GM04504 (cell line): ENCODE results near the gene PNMA3.
"Not testable (repeated sequence)": the region's sequence is repeated elsewhere in the genome, so short reads cannot be mapped to it uniquely, and the experiment has no call there.

Experiments
- DNase-seq: peaks from one replicate; pipeline ENCODE4 v3.0.0-alpha.2; 2012; ENCODE audit warnings: low read depth

PNMA3 gene

GRCh38 chrX:153074262-153074899, 18.1 kb downstream of the PNMA3 start:
- no peak for DNase-seq

GRCh38 chrX:153074935-153075334, 18.7 kb downstream of the PNMA3 start:
- DNase-seq, result no peak

GRCh38 chrX:153075366-153075765, 19.1 kb downstream of the PNMA3 start:
- DNase-seq, result no peak

- not testable (repeated sequence) for DNase-seq
Observed at GRCh38 chrX:153077437-153078135, 21.3 kb downstream of the PNMA3 start.

- not testable (repeated sequence) for DNase-seq
Observed at GRCh38 chrX:153083238-153083923, 27.1 kb downstream of the PNMA3 start.

- DNase-seq, result no peak
Observed at GRCh38 chrX:153102418-153102817, 46.1 kb downstream of the PNMA3 start.

- not testable (repeated sequence) for DNase-seq
Observed at GRCh38 chrX:153104959-153105358, 48.7 kb downstream of the PNMA3 start.

- DNase-seq, result not testable (repeated sequence)
Observed at GRCh38 chrX:153106092-153106801, 50.0 kb downstream of the PNMA3 start.
